ENCODE measurements around the gene SCAMP1.

The SCAMP1 gene

GRCh38 chr5:78501411-78502352, 141.3 kb downstream of the SCAMP1 start:
- Histone ChIP-seq H3K4me1 (ENCODE audit: control insufficient read depth, insufficient read depth, low read length) (peaks cover 46% of the 10 kb centered on the region), H3K9me3 (ENCODE audit: control insufficient read depth, low read length) (no peaks in the 10 kb centered on the region), H3K36me3 (ENCODE audit: control insufficient read depth, insufficient read depth, low read length) (no peaks in the 10 kb centered on the region), H3K4me3 (ENCODE audit: low read length) (no peak overlapping the region), H3K27me3 (ENCODE audit: control insufficient read depth, insufficient read depth, low read length) (no peaks in the 10 kb centered on the region), H3K9ac (ENCODE audit: low read length) (no peak overlapping the region)

GRCh38 chr5:78503958-78504653, 143.7 kb downstream of the SCAMP1 start:
- Histone ChIP-seq H3K4me3 (ENCODE audit: low read length) (no peak overlapping the region), H3K36me3 (ENCODE audit: control insufficient read depth, insufficient read depth, low read length) (no peaks in the 10 kb centered on the region), H3K27me3 (ENCODE audit: control insufficient read depth, insufficient read depth, low read length) (no peaks in the 10 kb centered on the region), H3K9ac (ENCODE audit: low read length) (no peak overlapping the region), H3K4me1 (ENCODE audit: control insufficient read depth, insufficient read depth, low read length) (peaks cover 38% of the 10 kb centered on the region), H3K9me3 (ENCODE audit: control insufficient read depth, low read length) (no peaks in the 10 kb centered on the region)

- Histone ChIP-seq H3K9me3 (ENCODE audit: control insufficient read depth, low read length) (no peaks in the 10 kb centered on the region), H3K4me3 (ENCODE audit: low read length) (no peak overlapping the region), H3K4me1 (ENCODE audit: control insufficient read depth, insufficient read depth, low read length) (peaks cover 38% of the 10 kb centered on the region), H3K27me3 (ENCODE audit: control insufficient read depth, insufficient read depth, low read length) (no peaks in the 10 kb centered on the region), H3K9ac (ENCODE audit: low read length) (no peak overlapping the region), H3K36me3 (ENCODE audit: control insufficient read depth, insufficient read depth, low read length) (no peaks in the 10 kb centered on the region)
These were observed 144.6 kb downstream of the SCAMP1 start for GRCh38 chr5:78504704-78505677.

GRCh38 chr5:78505860-78506259, 145.4 kb downstream of the SCAMP1 start:
- Histone ChIP-seq H3K4me1 (ENCODE audit: control insufficient read depth, insufficient read depth, low read length) (peaks cover 40% of the 10 kb centered on the region), H3K4me3 (ENCODE audit: low read length) (no peak overlapping the region), H3K9me3 (ENCODE audit: control insufficient read depth, low read length) (no peaks in the 10 kb centered on the region), H3K9ac (ENCODE audit: low read length) (no peak overlapping the region), H3K27me3 (ENCODE audit: control insufficient read depth, insufficient read depth, low read length) (no peaks in the 10 kb centered on the region), H3K36me3 (ENCODE audit: control insufficient read depth, insufficient read depth, low read length) (no peaks in the 10 kb centered on the region)

GRCh38 chr5:78506261-78507024, 146.0 kb downstream of the SCAMP1 start:
- Histone ChIP-seq H3K9ac (ENCODE audit: low read length) (no peak overlapping the region), H3K36me3 (ENCODE audit: control insufficient read depth, insufficient read depth, low read length) (no peaks in the 10 kb centered on the region), H3K4me3 (ENCODE audit: low read length) (no peak overlapping the region), H3K4me1 (ENCODE audit: control insufficient read depth, insufficient read depth, low read length) (peaks cover 40% of the 10 kb centered on the region), H3K27me3 (ENCODE audit: control insufficient read depth, insufficient read depth, low read length) (no peaks in the 10 kb centered on the region), H3K9me3 (ENCODE audit: control insufficient read depth, low read length) (no peaks in the 10 kb centered on the region)

- Histone ChIP-seq H3K4me3 (ENCODE audit: low read length) (no peak overlapping the region), H3K4me1 (ENCODE audit: control insufficient read depth, insufficient read depth, low read length) (peaks cover 40% of the 10 kb centered on the region)
These were observed 147.1 kb downstream of the SCAMP1 start for GRCh38 chr5:78507531-78507930.

GRCh38 chr5:78508186-78508765, 147.9 kb downstream of the SCAMP1 start:
- Histone ChIP-seq H3K9ac (ENCODE audit: low read length) (no peak overlapping the region), H3K4me3 (ENCODE audit: low read length) (no peak overlapping the region), H3K4me1 (ENCODE audit: control insufficient read depth, insufficient read depth, low read length) (peaks cover 40% of the 10 kb centered on the region)

More at GRCh38 chr5:78507531-78507930, 147.1 kb downstream of the SCAMP1 start:
- Histone ChIP-seq H3K36me3 (ENCODE audit: control insufficient read depth, insufficient read depth, low read length) (no peaks in the 10 kb centered on the region), H3K9me3 (ENCODE audit: control insufficient read depth, low read length) (no peaks in the 10 kb centered on the region), H3K27me3 (ENCODE audit: control insufficient read depth, insufficient read depth, low read length) (no peaks in the 10 kb centered on the region), H3K9ac (ENCODE audit: low read length) (no peak overlapping the region)

GRCh38 chr5:78509145-78509865, 148.9 kb downstream of the SCAMP1 start:
- peak overlapping the region; percentile 61 for H3K9ac ChIP-seq (ENCODE audit: low read length)

More at GRCh38 chr5:78508186-78508765, 147.9 kb downstream of the SCAMP1 start:
- H3K9me3 ChIP-seq (ENCODE audit: control insufficient read depth, low read length) = no peaks in the 10 kb centered on the region
- H3K27me3 ChIP-seq (ENCODE audit: control insufficient read depth, insufficient read depth, low read length) = no peaks in the 10 kb centered on the region
- no peaks in the 10 kb centered on the region for H3K36me3 ChIP-seq (ENCODE audit: control insufficient read depth, insufficient read depth, low read length)

GRCh38 chr5:78509884-78510769, 149.7 kb downstream of the SCAMP1 start:
- H3K36me3 ChIP-seq (ENCODE audit: control insufficient read depth, insufficient read depth, low read length) = no peaks in the 10 kb centered on the region
- peaks cover 28% of the 10 kb centered on the region for H3K4me1 ChIP-seq (ENCODE audit: control insufficient read depth, insufficient read depth, low read length)
- no peaks in the 10 kb centered on the region for H3K9me3 ChIP-seq (ENCODE audit: control insufficient read depth, low read length)
- H3K27me3 ChIP-seq (ENCODE audit: control insufficient read depth, insufficient read depth, low read length) = no peaks in the 10 kb centered on the region
- no peak overlapping the region for H3K4me3 ChIP-seq (ENCODE audit: low read length)
- peak overlapping the region; percentile 61 for H3K9ac ChIP-seq (ENCODE audit: low read length)

More at GRCh38 chr5:78509145-78509865, 148.9 kb downstream of the SCAMP1 start:
- Histone ChIP-seq H3K4me3 (ENCODE audit: low read length) (no peak overlapping the region), H3K27me3 (ENCODE audit: control insufficient read depth, insufficient read depth, low read length) (no peaks in the 10 kb centered on the region), H3K9me3 (ENCODE audit: control insufficient read depth, low read length) (no peaks in the 10 kb centered on the region), H3K36me3 (ENCODE audit: control insufficient read depth, insufficient read depth, low read length) (no peaks in the 10 kb centered on the region), H3K4me1 (ENCODE audit: control insufficient read depth, insufficient read depth, low read length) (peaks cover 37% of the 10 kb centered on the region)
